HCT116 (cell line): ENCODE results near the gene FGB.

Experiments used
- CTCF ChIP-seq, 3 experiments: fragments of 200-600 bp in 1 of 3; sonication (generic) in 1 of 3; IDR thresholded peaks in 2 of 3; conservative IDR thresholded peaks in 1 of 3; 2 replicates each; pipeline ENCODE4 v1.5.1; 2012 to 2017; ENCODE audit warnings: low read depth in 2 of 3, low read length in 2 of 3, antibody characterized with exemption in 1 of 3, borderline replicate concordance in 1 of 3, control low read depth in 1 of 3, mild to moderate bottlenecking in 1 of 3, mixed read lengths in 1 of 3, mixed run types in 1 of 3, moderate library complexity in 1 of 3; ENCODE audit not compliant: insufficient read depth in 1 of 3
- EGR1 ChIP-seq: IDR thresholded peaks from 2 replicates; pipeline ENCODE4 v1.6.1; 2012; ENCODE audit warnings: low read depth
- EZH2phosphoT487 ChIP-seq: fragments of 200-600 bp; IDR thresholded peaks from 2 replicates; pipeline ENCODE4 v1.6.1; 2018; ENCODE audit warnings: antibody characterized with exemption, borderline replicate concordance
- MAX ChIP-seq: IDR thresholded peaks from 2 replicates; pipeline ENCODE4 v1.6.1; 2012
- POLR2AphosphoS5 ChIP-seq: IDR thresholded peaks from 2 replicates; pipeline ENCODE4 v1.6.1; 2011; ENCODE audit warnings: mild to moderate bottlenecking, low read depth, low read length, moderate library complexity
- RAD21 ChIP-seq: IDR thresholded peaks from 2 replicates; pipeline ENCODE4 v1.6.1; 2012; ENCODE audit warnings: low read depth, mild to moderate bottlenecking
- SIN3A ChIP-seq: IDR thresholded peaks from 2 replicates; pipeline ENCODE4 v1.6.1; 2012; ENCODE audit warnings: low read depth
- SP1 ChIP-seq: IDR thresholded peaks from 2 replicates; pipeline ENCODE4 v1.6.1; 2012; ENCODE audit warnings: low read depth
- YY1 ChIP-seq: IDR thresholded peaks from 2 replicates; pipeline ENCODE4 v1.6.1; 2011; ENCODE audit warnings: low read length, low read depth, moderate library complexity, mild to moderate bottlenecking; ENCODE audit not compliant: insufficient replicate concordance; ENCODE audit errors: extremely low read depth
- ZBTB33 ChIP-seq: IDR thresholded peaks from 2 replicates; pipeline ENCODE4 v1.6.1; 2011; ENCODE audit warnings: mild to moderate bottlenecking, low read length, moderate library complexity; ENCODE audit not compliant: insufficient replicate concordance; ENCODE audit errors: extremely low read depth
- ZFX ChIP-seq: fragments of 450-650 bp; IDR thresholded peaks from 2 replicates; pipeline ENCODE4 v1.6.1; 2017
- TF ChIP-seq, protein P1 (sequence below): IDR thresholded peaks from 2 replicates; pipeline ENCODE4 v1.6.1; 2012; ENCODE audit warnings: low read depth

DNA sequence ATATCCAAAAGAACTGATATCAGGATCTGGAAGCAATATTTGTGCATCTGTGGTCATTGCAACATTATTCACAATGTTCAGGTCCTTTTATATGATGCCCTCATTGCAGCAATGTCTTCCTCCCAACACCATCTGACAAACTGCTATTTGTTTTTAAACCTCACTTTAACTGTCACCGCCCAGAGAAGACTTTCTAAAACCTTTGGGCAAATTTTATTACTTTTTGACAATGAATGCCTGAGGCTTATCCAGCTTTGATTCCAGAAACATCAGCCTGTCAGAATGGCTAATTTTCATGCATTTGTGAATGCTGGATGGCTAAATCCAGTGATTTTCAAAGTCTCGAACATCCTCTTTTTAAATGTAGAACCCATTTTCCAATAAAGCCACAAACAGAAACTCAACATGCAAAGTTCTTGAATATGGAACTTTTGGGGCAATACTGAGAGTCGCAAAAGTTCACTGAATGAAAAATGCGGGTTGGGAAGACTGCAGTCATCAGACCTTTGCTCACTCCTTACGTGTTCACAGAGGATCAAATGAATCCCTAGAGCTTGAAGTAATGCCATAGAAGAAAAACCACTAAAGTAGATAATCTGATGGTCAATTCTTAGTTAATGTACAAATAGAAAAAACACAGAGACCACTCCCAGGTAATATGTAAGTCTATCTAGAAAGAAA lies 10.5 kb downstream of the FGB start:
- TF ChIP-seq CTCF (IDR thresholded peaks at IDR 0.05 in 2 of 3, conservative IDR thresholded peaks at IDR 0.05 in 1 of 3; ENCODE audit: borderline replicate concordance in 1 of 3, insufficient read depth in 1 of 3, low read depth in 2 of 3, low read length in 2 of 3) (no peak), EZH2phosphoT487 (no peak), ZBTB33 (no peak), SP1 (no peak), RAD21 (no peak), POLR2AphosphoS5 (no peak), YY1 (no peak), SIN3A (no peak), ZFX (no peak), MAX (no peak), EGR1 (no peak)
- TF ChIP-seq, protein P1, sequence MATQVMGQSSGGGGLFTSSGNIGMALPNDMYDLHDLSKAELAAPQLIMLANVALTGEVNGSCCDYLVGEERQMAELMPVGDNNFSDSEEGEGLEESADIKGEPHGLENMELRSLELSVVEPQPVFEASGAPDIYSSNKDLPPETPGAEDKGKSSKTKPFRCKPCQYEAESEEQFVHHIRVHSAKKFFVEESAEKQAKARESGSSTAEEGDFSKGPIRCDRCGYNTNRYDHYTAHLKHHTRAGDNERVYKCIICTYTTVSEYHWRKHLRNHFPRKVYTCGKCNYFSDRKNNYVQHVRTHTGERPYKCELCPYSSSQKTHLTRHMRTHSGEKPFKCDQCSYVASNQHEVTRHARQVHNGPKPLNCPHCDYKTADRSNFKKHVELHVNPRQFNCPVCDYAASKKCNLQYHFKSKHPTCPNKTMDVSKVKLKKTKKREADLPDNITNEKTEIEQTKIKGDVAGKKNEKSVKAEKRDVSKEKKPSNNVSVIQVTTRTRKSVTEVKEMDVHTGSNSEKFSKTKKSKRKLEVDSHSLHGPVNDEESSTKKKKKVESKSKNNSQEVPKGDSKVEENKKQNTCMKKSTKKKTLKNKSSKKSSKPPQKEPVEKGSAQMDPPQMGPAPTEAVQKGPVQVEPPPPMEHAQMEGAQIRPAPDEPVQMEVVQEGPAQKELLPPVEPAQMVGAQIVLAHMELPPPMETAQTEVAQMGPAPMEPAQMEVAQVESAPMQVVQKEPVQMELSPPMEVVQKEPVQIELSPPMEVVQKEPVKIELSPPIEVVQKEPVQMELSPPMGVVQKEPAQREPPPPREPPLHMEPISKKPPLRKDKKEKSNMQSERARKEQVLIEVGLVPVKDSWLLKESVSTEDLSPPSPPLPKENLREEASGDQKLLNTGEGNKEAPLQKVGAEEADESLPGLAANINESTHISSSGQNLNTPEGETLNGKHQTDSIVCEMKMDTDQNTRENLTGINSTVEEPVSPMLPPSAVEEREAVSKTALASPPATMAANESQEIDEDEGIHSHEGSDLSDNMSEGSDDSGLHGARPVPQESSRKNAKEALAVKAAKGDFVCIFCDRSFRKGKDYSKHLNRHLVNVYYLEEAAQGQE, result no peak
